Stomach (tissue), 9 donors: ENCODE measurements around the gene KRT14. TPM values are rescaled to one million over a fixed set of nuclear protein-coding genes. Genes with fewer than 3 reads are reported as not detected.
"Not testable (repeated sequence)": the region's sequence is repeated elsewhere in the genome, so short reads cannot be mapped to it uniquely, and the experiment has no call there.

ENCODE experiments used
- DNase-seq, 2 donors: peaks; one replicate each; pipeline versions ENCODE4 v3.0.0 to v3.0.0-alpha.2; 2013 to 2019
- H3K27ac ChIP-seq, 5 donors: fragments of 200-600 bp in 4 of 5; sonication (generic) in 4 of 5; one replicate each; pipeline ENCODE4 v1.5.1; 2013 to 2019; ENCODE audit warnings: mild to moderate bottlenecking in 1 of 5, moderate library complexity in 1 of 5
- H3K27me3 ChIP-seq, 3 donors: fragments of 200-600 bp; sonication (generic); one replicate each; pipeline ENCODE4 v1.5.1; 2017 to 2019; ENCODE audit warnings: mixed run types in 1 of 3
- H3K36me3 ChIP-seq, 4 donors: fragments of 200-600 bp; sonication (generic); 1 replicate in 3 of 4; 2 replicates in 1 of 4; pipeline ENCODE4 v1.5.1; 2016 to 2019
- H3K4me1 ChIP-seq, 4 donors: fragments of 200-600 bp; sonication (generic); one replicate each; pipeline ENCODE4 v1.5.1; 2016 to 2019
- H3K4me3 ChIP-seq, 4 donors: fragments of 200-600 bp; sonication (generic) in 3 of 4; one replicate each; pipeline ENCODE4 v1.5.1; 2016 to 2019; ENCODE audit warnings: mild to moderate bottlenecking in 1 of 4
- H3K9me3 ChIP-seq, 4 donors: fragments of 200-600 bp; sonication (generic); one replicate each; pipeline ENCODE4 v1.5.1; 2016 to 2019
- EP300 ChIP-seq: sonication (generic); formaldehyde crosslinking; IDR thresholded peaks from one replicate; pipeline ENCODE4 v1.6.1; 2017; ENCODE audit warnings: antibody characterized with exemption
- POLR2A ChIP-seq, 4 donors: fragments of 450-650 bp; IDR thresholded peaks; one replicate each; pipeline ENCODE4 v1.6.1; 2016; ENCODE audit warnings: antibody characterized with exemption in 4 of 4, control low read depth in 2 of 4, mild to moderate bottlenecking in 1 of 4, moderate library complexity in 1 of 4
- POLR2AphosphoS5 ChIP-seq, 3 donors: sonication (generic); formaldehyde crosslinking; IDR thresholded peaks; one replicate each; pipeline ENCODE4 v1.6.1; 2016; ENCODE audit warnings: antibody characterized with exemption in 3 of 3
- WGBS, 5 donors: extraction: QIAGEN DNeasy Blood & Tissue Kit in 3 of 5; methylation state at CpG; one replicate each; pipeline versions ENCODE4 v1.1.5 to v1.1.7; 2013 to 2018; 5-methylcytosine and 5-hydroxymethylcytosine counted together
- intact Hi-C: fragments of 100-400 bp; cut with DNase I; formaldehyde crosslinking; loops from one replicate; pipeline ENCODE4 v1.15.1; 2023; ENCODE audit warnings: low total_unique reads
- polyA plus RNA-seq, 3 donors: library from polyadenylated mRNA; stranded (reverse); fragments of 200-250 nt; gene quantifications; one replicate each; pipeline ENCODE4 v1.2.3, GENCODE V29; 2013
- total RNA-seq, 5 donors: library from RNA; depleted of rRNA; stranded (reverse); fragments of >200 nt; gene quantifications; one replicate each; pipeline versions ENCODE4 v1.1.0 to v1.2.3, GENCODE V29; 2014 to 2016
- TF ChIP-seq, protein P1 (sequence below), 7 experiments: fragments of 450-650 bp in 4 of 7; fragments of 200-600 bp in 3 of 7; sonication (generic) in 3 of 7; IDR thresholded peaks; one replicate each; pipeline ENCODE4 v1.5.1; 2016 to 2019; ENCODE audit warnings: antibody characterized with exemption in 7 of 7, control low read depth in 2 of 7, mild to moderate bottlenecking in 1 of 7
- donor health status: healthy with polysubstance abuse.
- donor health status: Bipolar disorder and iron deficiency.
- donor health status: healthy.

Gene KRT14
- total and polyA plus RNA-seq, 8 donors, result 1.3 to 164 (median 2.4) TPM; not detected in 5

DNA sequence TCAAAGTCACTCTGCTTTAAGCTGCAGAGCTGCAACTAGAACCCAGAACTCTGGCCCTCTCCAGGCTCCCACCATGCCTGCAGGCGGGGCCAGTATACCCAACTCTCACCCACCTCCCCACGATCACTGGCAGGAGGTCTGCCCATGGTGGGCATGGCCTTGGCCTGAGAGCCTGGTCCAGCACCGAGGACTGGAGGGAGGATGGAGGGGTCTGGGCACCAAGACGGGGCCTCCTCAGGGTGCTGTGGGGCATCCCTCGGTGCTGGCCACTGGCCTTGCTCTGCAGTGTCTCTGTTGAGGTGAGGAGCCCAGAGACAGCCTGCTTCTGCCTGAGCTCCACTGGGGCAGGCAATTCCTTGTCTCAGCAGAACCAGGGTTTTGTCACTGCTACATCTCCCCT, 27.4 kb upstream of the KRT14 start:
- no peaks in the 10 kb centered on the region for H3K4me1 ChIP-seq
- DNase-seq, result no peak
- H3K9me3 ChIP-seq, result no peaks in the 10 kb centered on the region
- WGBS, 5 donors, result 67 to 91% (median 87%) methylated on average over 3 to 5 of the region's 5 CpGs
- no peak overlapping the region for H3K4me3 ChIP-seq
- TF ChIP-seq, protein P1, sequence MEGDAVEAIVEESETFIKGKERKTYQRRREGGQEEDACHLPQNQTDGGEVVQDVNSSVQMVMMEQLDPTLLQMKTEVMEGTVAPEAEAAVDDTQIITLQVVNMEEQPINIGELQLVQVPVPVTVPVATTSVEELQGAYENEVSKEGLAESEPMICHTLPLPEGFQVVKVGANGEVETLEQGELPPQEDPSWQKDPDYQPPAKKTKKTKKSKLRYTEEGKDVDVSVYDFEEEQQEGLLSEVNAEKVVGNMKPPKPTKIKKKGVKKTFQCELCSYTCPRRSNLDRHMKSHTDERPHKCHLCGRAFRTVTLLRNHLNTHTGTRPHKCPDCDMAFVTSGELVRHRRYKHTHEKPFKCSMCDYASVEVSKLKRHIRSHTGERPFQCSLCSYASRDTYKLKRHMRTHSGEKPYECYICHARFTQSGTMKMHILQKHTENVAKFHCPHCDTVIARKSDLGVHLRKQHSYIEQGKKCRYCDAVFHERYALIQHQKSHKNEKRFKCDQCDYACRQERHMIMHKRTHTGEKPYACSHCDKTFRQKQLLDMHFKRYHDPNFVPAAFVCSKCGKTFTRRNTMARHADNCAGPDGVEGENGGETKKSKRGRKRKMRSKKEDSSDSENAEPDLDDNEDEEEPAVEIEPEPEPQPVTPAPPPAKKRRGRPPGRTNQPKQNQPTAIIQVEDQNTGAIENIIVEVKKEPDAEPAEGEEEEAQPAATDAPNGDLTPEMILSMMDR (IDR thresholded peaks at IDR 0.05), result no peak
- no peak for TF ChIP-seq POLR2AphosphoS5 (IDR thresholded peaks at IDR 0.05)
- TF ChIP-seq EP300, result no peak
- H3K27ac ChIP-seq, result no peak overlapping the region
- no peaks in the 10 kb centered on the region for H3K36me3 ChIP-seq
- intact Hi-C loops, result no loop called here
- H3K27me3 ChIP-seq, result peaks cover 0 to 86% (median 3%) of the 10 kb centered on the region in 3 donors

DNA sequence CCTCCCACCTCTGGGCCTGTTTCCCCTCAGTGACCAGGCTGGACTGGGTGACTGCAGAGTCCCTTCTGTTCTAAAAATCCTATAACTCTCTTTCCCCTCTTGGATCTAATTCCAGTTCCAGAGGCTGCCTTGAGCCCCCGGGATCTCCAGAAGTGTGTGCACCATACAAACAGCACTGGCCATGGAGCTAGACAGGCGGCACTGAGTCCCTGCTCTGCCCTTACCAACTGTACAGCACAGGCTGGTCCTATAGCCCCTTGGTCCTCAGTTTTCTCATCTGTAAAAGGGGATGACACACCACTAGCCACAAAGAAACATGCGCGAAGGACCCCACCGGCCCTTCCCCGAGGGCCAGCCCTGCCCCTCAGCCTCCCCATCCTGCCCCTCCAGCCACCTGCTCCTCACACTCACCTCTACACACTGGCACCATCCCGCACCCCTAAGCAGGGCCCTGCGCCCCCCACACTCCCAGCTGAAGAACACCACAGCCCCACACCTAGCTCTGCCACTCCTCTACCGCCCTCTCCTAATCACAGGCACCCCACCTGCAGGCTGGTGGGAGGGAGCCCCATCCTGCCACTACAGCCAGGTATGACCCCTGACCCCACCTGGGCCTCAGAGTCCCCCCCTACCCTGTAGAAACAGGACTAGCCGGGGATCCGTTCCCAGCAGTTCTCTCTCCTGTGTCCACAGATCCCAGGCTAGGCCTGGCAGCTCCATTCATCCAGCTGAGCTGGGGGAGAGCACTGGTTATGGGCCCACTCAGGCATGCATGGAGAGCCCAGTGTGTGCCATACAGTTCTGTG, 26.8 kb upstream of the KRT14 start:
- peaks cover 0 to 80% (median 3%) of the 10 kb centered on the region in 3 donors for H3K27me3 ChIP-seq
- H3K27ac ChIP-seq, result no peak overlapping the region
- intact Hi-C loops, result no loop called here
- no peak for DNase-seq
- WGBS, 5 donors, result 66 to 89% (median 84%) methylated on average over 7 to 11 of the region's 11 CpGs
- no peaks in the 10 kb centered on the region for H3K9me3 ChIP-seq
- H3K36me3 ChIP-seq, result no peaks in the 10 kb centered on the region
- no peak for TF ChIP-seq POLR2A (IDR thresholded peaks at IDR 0.05)
- TF ChIP-seq POLR2AphosphoS5 (IDR thresholded peaks at IDR 0.05), result no peak
- no peak for TF ChIP-seq EP300
- TF ChIP-seq, protein P1 (IDR thresholded peaks at IDR 0.05), result no peak
- H3K4me3 ChIP-seq, result no peak overlapping the region
- H3K4me1 ChIP-seq, result no peaks in the 10 kb centered on the region

DNA sequence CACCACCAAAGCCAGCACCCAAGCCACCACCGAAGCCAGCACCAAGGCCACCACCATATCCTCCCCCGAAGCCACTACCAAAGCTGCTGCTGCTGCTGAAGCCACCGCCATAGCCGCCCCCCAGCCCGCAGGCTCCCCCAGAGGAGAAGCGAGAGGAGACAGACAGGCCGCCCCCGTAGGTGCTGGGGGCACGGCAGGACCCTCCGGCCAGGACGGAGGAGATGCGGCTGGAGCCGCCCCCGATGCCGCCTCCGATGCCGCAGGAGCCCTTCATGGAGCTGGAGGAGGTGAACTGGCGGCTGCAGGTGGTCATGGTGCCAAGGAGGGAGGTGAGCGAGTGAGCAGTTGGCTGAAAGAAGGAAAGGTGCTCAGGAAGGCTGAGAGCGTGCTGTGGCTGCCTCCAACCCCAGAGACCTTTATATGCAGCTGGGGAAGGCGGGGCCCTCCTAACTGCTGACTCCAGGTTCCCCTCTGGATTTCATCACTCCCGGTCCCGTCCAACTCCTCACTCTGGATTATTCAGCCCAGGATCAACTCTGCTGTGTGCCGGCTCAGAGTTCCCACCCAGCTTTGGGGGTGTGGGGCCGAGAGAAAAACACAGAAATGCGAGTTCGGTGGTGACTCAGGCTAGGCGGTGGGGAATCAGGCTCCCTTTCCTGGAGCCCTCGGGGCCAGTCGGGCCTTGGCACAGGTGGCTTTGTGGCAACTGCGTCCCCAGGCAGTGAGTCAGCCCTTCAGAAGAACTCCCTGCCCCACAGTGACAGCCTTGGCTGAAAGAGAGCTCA, 25.9 kb upstream of the KRT14 start, which contains the start of gene KRT16:
KRT16 (minus strand) TSS at position 392 of the 785 bp plus-strand sequence; CDS start at position 313, 79 bp downstream.
- 64 to 79% (median 78%) methylated on average over 25 to 31 of the region's 31 CpGs for WGBS, 5 donors
- H3K36me3 ChIP-seq, H3K27ac ChIP-seq, H3K4me3 ChIP-seq, H3K4me1 ChIP-seq, intact Hi-C loops, DNase-seq, H3K9me3 ChIP-seq: not testable (repeated sequence)
- peaks cover 0 to 72% (median 3%) of the 10 kb centered on the region in 3 donors for H3K27me3 ChIP-seq

DNA sequence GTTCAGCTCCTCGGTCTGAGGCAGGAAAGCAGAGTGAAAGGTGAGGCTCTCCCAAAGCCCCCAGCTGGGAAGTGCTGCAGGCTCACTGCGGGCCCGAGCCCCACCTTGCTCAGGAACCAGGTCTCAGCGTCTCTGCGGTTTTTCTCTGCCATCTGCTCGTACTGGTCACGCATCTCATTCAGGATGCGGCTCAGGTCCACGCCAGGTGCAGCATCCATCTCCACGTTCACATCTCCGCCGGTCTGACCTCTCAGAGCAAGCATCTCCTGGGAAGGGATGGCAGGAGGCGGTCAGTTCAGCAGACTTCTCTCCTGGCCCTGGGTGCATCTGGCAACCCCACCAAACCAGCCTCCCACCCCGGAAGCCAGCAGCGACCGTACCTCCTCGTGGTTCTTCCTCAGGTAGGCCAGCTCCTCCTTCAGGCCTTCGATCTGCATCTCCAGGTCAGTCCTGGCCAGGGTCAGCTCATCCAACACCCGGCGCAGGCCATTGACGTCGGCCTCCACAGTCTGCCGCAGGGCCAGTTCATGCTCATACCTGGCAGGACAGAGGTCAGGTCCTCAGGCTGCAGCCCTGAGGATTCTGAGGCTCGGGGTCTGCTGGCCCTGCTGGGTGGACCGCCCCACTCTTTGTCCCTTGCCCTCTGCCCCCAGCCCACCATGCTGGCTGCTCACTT, 24.4 kb upstream of the KRT14 start:
- Histone ChIP-seq H3K27me3 (peaks cover 0 to 59% (median 6%) of the 10 kb centered on the region in 3 donors), H3K4me3 (no peak overlapping the region), H3K27ac (no peak overlapping the region), H3K4me1 (no peaks in the 10 kb centered on the region), H3K36me3 (no peaks in the 10 kb centered on the region), H3K9me3 (peaks cover 0 to 18% (median 12%) of the 10 kb centered on the region in 4 donors)
- DNase-seq, result no peak
- intact Hi-C loops, result no loop called here
- WGBS, 5 donors, result 82 to 95% (median 88%) methylated on average over 23 to 25 of the region's 25 CpGs
- no peak for TF ChIP-seq EP300

DNA sequence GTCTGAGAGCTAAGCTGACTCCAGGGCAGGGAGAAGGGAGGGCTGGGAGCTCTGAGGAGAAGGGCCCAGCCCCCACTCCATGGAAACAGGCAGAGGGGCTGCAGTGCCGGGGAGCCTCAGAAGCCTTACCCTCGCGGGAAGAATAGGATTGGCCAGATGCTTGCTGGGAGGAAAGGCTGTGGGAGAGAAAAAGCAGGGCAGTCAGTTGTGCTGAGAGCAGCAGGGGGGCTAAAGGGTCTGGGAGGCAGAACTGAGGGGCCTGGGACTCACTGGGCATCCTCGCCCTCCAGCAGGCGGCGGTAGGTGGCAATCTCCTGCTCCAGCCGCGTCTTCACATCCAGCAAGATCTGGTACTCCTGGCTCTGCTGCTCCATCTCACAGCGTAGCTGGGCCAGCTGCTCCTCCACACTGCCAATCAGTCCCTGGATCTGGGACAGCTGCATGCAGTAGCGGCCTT, 23.4 kb upstream of the KRT14 start:
- H3K27ac ChIP-seq, result not testable (repeated sequence)

DNA sequence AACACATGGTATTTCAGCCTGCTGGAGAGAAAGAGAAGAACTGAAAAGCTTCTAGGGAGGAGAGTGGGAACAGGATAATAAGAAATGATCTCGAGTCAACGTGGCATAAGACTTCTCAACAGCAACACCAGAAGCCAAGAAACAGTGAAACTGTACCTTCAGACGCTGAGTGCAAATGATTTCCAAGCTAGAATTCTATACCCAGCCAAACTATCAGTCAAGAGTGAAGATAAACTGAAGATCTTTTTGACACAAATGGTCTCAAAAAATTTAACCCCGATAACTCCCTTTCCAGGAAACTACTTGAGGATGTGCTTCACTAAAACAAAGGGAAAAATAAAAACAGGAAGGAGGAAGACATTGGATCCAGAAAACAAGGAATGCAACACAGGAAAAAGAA, 20.2 kb upstream of the KRT14 start:
- H3K4me3 ChIP-seq, intact Hi-C loops, DNase-seq, H3K4me1 ChIP-seq, H3K36me3 ChIP-seq, H3K27ac ChIP-seq: not testable (repeated sequence)
- WGBS, 5 donors, result 64 to 95% (median 69%) methylated on average over 4 of the region's 4 CpGs
- Histone ChIP-seq H3K27me3 (peaks cover 0 to 32% (median 3%) of the 10 kb centered on the region in 3 donors), H3K9me3 (peaks cover 0 to 19% (median 15%) of the 10 kb centered on the region in 4 donors)

More for the DNA sequence above, 23.4 kb upstream of the KRT14 start:
- Histone ChIP-seq H3K27me3 (peaks cover 0 to 56% (median 3%) of the 10 kb centered on the region in 3 donors), H3K9me3 (peaks cover 0 to 19% (median 15%) of the 10 kb centered on the region in 4 donors)
- H3K4me1 ChIP-seq, intact Hi-C loops, H3K4me3 ChIP-seq, H3K36me3 ChIP-seq, DNase-seq: not testable (repeated sequence)
- 9 to 33% (median 24%) methylated on average over 3 to 10 of the region's 10 CpGs for WGBS, 5 donors
